NOMO-1 treated with DMSO at 0.1 percent for 48 hours (cell line): Measurements from ENCODE around the gene SCYL1.
"Not testable (repeated sequence)": the region's sequence is repeated elsewhere in the genome, so short reads cannot be mapped to it uniquely, and the experiment has no call there.

ENCODE experiments used
- DNase-seq: peaks from one replicate; lab custom pipeline; 2025; ENCODE audit not compliant: unreplicated experiment; lab: John Stamatoyannopoulos, UW

Gene SCYL1

GRCh38 chr11:65564879-65565559 lies 40.1 kb downstream of the SCYL1 start:
- DNase-seq: not testable (repeated sequence)

- peak; percentile 12 for DNase-seq
Measured at GRCh38 chr11:65565624-65566453, 41.0 kb downstream of the SCYL1 start.

GRCh38 chr11:65569164-65569972 lies 44.5 kb downstream of the SCYL1 start:
- no peak for DNase-seq

GRCh38 chr11:65569973-65570918 lies 45.4 kb downstream of the SCYL1 start, which contains the start of gene ZNRD2:
Gene ZNRD2, plus strand, starts transcription at chr11:65570477. Its CDS starts 15 bp downstream, at chr11:65570492.
- peak; percentile 97 for DNase-seq

GRCh38 chr11:65571420-65571819 lies 46.5 kb downstream of the SCYL1 start:
- DNase-seq: no peak

- peak; percentile 26 for DNase-seq
Measured at GRCh38 chr11:65571940-65572339, 47.1 kb downstream of the SCYL1 start.

- peak; percentile 83 for DNase-seq
Measured at GRCh38 chr11:65572356-65573051, 47.6 kb downstream of the SCYL1 start, which contains the start of gene FAM89B. Gene FAM89B, plus strand, starts transcription at chr11:65572538. Its CDS starts 132 bp downstream, at chr11:65572670.

- DNase-seq: no peak
Measured at GRCh38 chr11:65573391-65574079, 48.7 kb downstream of the SCYL1 start.

GRCh38 chr11:65574109-65574810 lies 49.4 kb downstream of the SCYL1 start:
- peak; percentile 96 for DNase-seq

GRCh38 chr11:65574811-65575567 lies 50.1 kb downstream of the SCYL1 start:
- DNase-seq: no peak

- peak; percentile 48 for DNase-seq
Measured at GRCh38 chr11:65575568-65576231, 50.8 kb downstream of the SCYL1 start, which contains the start of gene EHBP1L1. Gene EHBP1L1, plus strand, starts transcription at chr11:65576053. Its CDS starts 250 bp downstream, at chr11:65576303.

GRCh38 chr11:65576232-65576866 lies 51.5 kb downstream of the SCYL1 start:
- DNase-seq: no peak

- DNase-seq: peak; percentile 61
Measured at GRCh38 chr11:65576867-65577755, 52.2 kb downstream of the SCYL1 start.

GRCh38 chr11:65577756-65578109 lies 52.9 kb downstream of the SCYL1 start:
- no peak for DNase-seq

GRCh38 chr11:65578134-65578533 lies 53.3 kb downstream of the SCYL1 start:
- DNase-seq: no peak

- no peak for DNase-seq
Measured at GRCh38 chr11:65578667-65579066, 53.8 kb downstream of the SCYL1 start.
